HEK293 (cell line): Measurements from ENCODE around the gene PPP1R14B.
A peak's percentile ranks its signal among the peaks of the same experiment; 100 is the strongest.

Experiments
- CTCF ChIA-PET: fragments of 350-600 bp; formaldehyde crosslinking; extraction: SDS; loops from one replicate; lab custom pipeline; 2021; ENCODE audit warnings: antibody characterized with exemption; lab: Yijun Ruan, JAX
- POLR2A ChIA-PET: fragments of 300-600 bp; formaldehyde crosslinking; extraction: SDS; loops from one replicate; lab custom pipeline; 2020; ENCODE audit warnings: antibody characterized with exemption, inconsistent platforms; lab: Yijun Ruan, JAX
- H3K27ac ChIP-seq: fragments of 200-500 bp; sonication (Bioruptor generic); 2 replicates; pipeline ENCODE4 v1.5.1; 2014; ENCODE audit warnings: low read depth, low read length, control low read depth, inconsistent platforms; ENCODE audit errors: extremely low read depth
- H3K36me3 ChIP-seq, 2 experiments: fragments of 200-500 bp in 1 of 2; sonication (Bioruptor generic) in 1 of 2; 1 replicate in 1 of 2; 2 replicates in 1 of 2; pipeline ENCODE4 v1.5.1; 2014 to 2017; ENCODE audit warnings: inconsistent platforms in 2 of 2, low read length in 2 of 2; ENCODE audit not compliant: control insufficient read depth in 2 of 2, insufficient read depth in 1 of 2
- H3K4me1 ChIP-seq: fragments of 200-500 bp; sonication (Bioruptor generic); 2 replicates; pipeline ENCODE4 v1.5.1; 2014; ENCODE audit warnings: mild to moderate bottlenecking, low read length, inconsistent platforms; ENCODE audit not compliant: control insufficient read depth, insufficient read depth
- H3K4me3 ChIP-seq: 2 replicates; pipeline ENCODE4 v1.5.1; 2011; ENCODE audit warnings: low read depth, mild to moderate bottlenecking, control low read depth, low read length, moderate library complexity
- H3K9me3 ChIP-seq: fragments of 200-500 bp; sonication (Bioruptor generic); 2 replicates; pipeline ENCODE4 v1.5.1; 2014; ENCODE audit warnings: low read depth, low read length, inconsistent platforms; ENCODE audit not compliant: control insufficient read depth, insufficient read depth
- EGR2 ChIP-seq: fragments of 450-650 bp; formaldehyde crosslinking; IDR thresholded peaks from 2 replicates; pipeline ENCODE4 v1.5.1; 2016; ENCODE audit warnings: low read depth, missing biosample characterization, missing genetic modification characterization
- ZNF114 ChIP-seq: fragments of 450-650 bp; formaldehyde crosslinking; IDR thresholded peaks from 2 replicates; pipeline ENCODE4 v1.5.0; 2017; ENCODE audit warnings: missing biosample characterization, missing genetic modification characterization
- ZNF121 ChIP-seq: fragments of 450-650 bp; formaldehyde crosslinking; IDR thresholded peaks from 2 replicates; pipeline ENCODE4 v1.5.1; 2016; ENCODE audit warnings: missing biosample characterization, missing genetic modification characterization
- ZNF140 ChIP-seq: fragments of 450-650 bp; formaldehyde crosslinking; IDR thresholded peaks from 2 replicates; pipeline ENCODE4 v1.5.1; 2016; ENCODE audit warnings: missing biosample characterization, missing genetic modification characterization
- ZNF155 ChIP-seq: fragments of 450-650 bp; formaldehyde crosslinking; IDR thresholded peaks from 2 replicates; pipeline ENCODE4 v1.5.1; 2016; ENCODE audit warnings: missing biosample characterization, missing genetic modification characterization
- ZNF501 ChIP-seq: fragments of 450-650 bp; formaldehyde crosslinking; IDR thresholded peaks from 2 replicates; pipeline ENCODE4 v1.5.1; 2016; ENCODE audit warnings: missing biosample characterization, missing genetic modification characterization
- ZNF600 ChIP-seq: fragments of 450-650 bp; formaldehyde crosslinking; IDR thresholded peaks from 2 replicates; pipeline ENCODE4 v1.5.1; 2016; ENCODE audit warnings: missing biosample characterization, missing genetic modification characterization
- TF ChIP-seq, protein P1 (sequence below): fragments of 450-650 bp; formaldehyde crosslinking; IDR thresholded peaks from 2 replicates; pipeline ENCODE4 v1.5.1; 2016; ENCODE audit warnings: missing biosample characterization, missing genetic modification characterization
- TF ChIP-seq, protein P2 (sequence below): fragments of 450-650 bp; formaldehyde crosslinking; IDR thresholded peaks from 2 replicates; pipeline ENCODE4 v1.5.1; 2016; ENCODE audit warnings: missing biosample characterization, missing genetic modification characterization, borderline replicate concordance
- TF ChIP-seq, protein P3 (sequence below): fragments of 450-650 bp; formaldehyde crosslinking; IDR thresholded peaks from 2 replicates; pipeline ENCODE4 v1.5.1; 2016; ENCODE audit warnings: missing biosample characterization, missing genetic modification characterization
- TF ChIP-seq, protein P4 (sequence below): fragments of 450-650 bp; formaldehyde crosslinking; IDR thresholded peaks from 2 replicates; pipeline ENCODE4 v1.5.1; 2016; ENCODE audit warnings: missing biosample characterization, missing genetic modification characterization
- TF ChIP-seq, protein P5 (sequence below): fragments of 450-650 bp; formaldehyde crosslinking; IDR thresholded peaks from 2 replicates; pipeline ENCODE4 v1.5.1; 2016; ENCODE audit warnings: missing biosample characterization, missing genetic modification characterization

Gene PPP1R14B

DNA sequence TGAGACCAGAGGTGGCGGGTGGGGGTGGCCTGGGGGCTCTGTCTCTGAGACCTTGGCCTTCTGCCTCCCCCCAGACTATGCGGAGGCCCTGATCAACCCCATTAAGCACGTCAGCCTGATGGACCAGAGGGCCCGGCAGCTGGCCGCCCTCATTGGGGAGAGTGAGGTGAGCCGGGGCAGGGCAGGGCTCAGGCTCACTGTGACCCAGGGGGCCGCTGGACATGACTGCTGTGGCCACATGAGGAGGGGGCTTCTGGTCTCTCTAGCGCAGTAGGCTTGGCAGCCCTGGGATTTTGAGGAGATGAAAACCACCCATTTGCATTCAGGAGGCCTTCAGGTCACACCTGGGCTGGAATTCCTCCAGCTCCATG, 17.2 kb upstream of the PPP1R14B start:
- CTCF ChIA-PET = interaction anchor here (0.5 to 1.6 kb wide), 3 partner anchors 12 to 59 kb away, joined by 3 to 11 read pairs (median 3); partner anchors contain the start of genes NUDT22 and PLCB3
- no peaks in the 10 kb centered on the region for H3K9me3 ChIP-seq
- TF ChIP-seq, protein P1, sequence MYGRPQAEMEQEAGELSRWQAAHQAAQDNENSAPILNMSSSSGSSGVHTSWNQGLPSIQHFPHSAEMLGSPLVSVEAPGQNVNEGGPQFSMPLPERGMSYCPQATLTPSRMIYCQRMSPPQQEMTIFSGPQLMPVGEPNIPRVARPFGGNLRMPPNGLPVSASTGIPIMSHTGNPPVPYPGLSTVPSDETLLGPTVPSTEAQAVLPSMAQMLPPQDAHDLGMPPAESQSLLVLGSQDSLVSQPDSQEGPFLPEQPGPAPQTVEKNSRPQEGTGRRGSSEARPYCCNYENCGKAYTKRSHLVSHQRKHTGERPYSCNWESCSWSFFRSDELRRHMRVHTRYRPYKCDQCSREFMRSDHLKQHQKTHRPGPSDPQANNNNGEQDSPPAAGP (tag by site-specific recombination) = no peak
- TF ChIP-seq ZNF114 (no peak), ZNF501 (tag by site-specific recombination) (no peak)
- TF ChIP-seq, protein P2, sequence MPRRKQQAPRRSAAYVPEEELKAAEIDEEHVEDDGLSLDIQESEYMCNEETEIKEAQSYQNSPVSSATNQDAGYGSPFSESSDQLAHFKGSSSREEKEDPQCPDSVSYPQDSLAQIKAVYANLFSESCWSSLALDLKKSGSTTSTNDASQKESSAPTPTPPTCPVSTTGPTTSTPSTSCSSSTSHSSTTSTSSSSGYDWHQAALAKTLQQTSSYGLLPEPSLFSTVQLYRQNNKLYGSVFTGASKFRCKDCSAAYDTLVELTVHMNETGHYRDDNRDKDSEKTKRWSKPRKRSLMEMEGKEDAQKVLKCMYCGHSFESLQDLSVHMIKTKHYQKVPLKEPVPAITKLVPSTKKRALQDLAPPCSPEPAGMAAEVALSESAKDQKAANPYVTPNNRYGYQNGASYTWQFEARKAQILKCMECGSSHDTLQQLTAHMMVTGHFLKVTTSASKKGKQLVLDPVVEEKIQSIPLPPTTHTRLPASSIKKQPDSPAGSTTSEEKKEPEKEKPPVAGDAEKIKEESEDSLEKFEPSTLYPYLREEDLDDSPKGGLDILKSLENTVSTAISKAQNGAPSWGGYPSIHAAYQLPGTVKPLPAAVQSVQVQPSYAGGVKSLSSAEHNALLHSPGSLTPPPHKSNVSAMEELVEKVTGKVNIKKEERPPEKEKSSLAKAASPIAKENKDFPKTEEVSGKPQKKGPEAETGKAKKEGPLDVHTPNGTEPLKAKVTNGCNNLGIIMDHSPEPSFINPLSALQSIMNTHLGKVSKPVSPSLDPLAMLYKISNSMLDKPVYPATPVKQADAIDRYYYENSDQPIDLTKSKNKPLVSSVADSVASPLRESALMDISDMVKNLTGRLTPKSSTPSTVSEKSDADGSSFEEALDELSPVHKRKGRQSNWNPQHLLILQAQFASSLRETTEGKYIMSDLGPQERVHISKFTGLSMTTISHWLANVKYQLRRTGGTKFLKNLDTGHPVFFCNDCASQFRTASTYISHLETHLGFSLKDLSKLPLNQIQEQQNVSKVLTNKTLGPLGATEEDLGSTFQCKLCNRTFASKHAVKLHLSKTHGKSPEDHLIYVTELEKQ (tag by site-specific recombination) = no peak
- TF ChIP-seq, all 188 proteins: peak for 0
- H3K4me3 ChIP-seq = no peak overlapping the region
- peaks cover 0 to 72% of the 10 kb centered on the region in 2 experiments; a peak in 1 of 3 replicates for H3K36me3 ChIP-seq
- POLR2A ChIA-PET = interaction anchor here (0.8 to 1.6 kb wide), 4 partner anchors 12 to 850 kb away, joined by 3 to 6 read pairs (median 4); no protein-coding TSS in a partner anchor
- H3K4me1 ChIP-seq = peaks cover 2% of the 10 kb centered on the region; the same call in 1 of the 2 replicates
- no peak overlapping the region for H3K27ac ChIP-seq

DNA sequence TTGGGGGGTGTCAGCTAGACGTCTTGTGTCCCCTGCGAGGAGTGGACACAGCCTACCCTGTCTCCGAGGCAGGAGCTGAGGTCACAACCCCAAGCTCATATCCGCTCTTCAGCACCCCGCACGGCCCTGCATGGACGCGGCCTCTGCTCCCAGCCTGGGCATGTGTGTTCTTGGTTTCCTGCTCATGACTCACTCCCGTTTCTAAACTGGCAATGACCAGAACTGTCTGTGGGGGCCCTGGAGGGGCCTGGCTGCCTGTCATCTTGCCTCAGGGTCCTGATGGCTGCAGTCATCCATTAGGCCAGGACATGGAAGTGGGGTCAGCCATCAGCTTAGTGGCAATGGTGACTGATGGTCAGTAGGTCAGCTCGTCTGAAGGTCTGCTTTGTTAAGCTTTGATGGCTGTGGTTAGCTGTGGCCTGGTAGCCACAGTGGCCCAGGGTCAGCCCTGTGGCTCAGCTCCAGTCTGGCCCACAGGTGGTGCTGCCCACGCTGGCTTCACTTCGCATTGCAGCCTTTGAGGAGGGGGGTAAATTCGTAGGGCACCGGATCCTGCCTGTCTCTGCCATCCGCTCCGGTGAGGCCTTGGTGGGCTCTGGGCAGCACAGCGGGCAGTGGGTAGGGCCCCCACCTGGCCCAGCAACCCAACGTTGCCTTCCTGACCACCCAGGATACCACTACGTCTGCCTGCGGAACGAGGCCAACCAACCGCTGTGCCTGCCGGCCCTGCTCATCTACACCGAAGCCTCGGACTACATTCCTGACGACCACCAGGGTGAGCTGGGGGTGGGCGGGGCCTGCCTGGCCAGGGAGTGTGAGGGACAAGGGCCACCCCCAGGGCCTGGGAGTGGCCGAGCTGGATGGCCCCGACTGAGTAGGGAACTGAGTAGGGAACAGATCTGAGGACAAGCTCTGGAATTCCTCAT, 16.5 kb upstream of the PPP1R14B start:
- no peak for TF ChIP-seq ZNF155 (tag by site-specific recombination)
- TF ChIP-seq, protein P3, sequence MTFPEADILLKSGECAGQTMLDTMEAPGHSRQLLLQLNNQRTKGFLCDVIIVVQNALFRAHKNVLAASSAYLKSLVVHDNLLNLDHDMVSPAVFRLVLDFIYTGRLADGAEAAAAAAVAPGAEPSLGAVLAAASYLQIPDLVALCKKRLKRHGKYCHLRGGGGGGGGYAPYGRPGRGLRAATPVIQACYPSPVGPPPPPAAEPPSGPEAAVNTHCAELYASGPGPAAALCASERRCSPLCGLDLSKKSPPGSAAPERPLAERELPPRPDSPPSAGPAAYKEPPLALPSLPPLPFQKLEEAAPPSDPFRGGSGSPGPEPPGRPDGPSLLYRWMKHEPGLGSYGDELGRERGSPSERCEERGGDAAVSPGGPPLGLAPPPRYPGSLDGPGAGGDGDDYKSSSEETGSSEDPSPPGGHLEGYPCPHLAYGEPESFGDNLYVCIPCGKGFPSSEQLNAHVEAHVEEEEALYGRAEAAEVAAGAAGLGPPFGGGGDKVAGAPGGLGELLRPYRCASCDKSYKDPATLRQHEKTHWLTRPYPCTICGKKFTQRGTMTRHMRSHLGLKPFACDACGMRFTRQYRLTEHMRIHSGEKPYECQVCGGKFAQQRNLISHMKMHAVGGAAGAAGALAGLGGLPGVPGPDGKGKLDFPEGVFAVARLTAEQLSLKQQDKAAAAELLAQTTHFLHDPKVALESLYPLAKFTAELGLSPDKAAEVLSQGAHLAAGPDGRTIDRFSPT = peak; percentile 22; the same call in 1 of the 2 replicates
- TF ChIP-seq ZNF121 (tag by site-specific recombination) = no peak
- TF ChIP-seq ZNF140 (tag by site-specific recombination) = no peak
- TF ChIP-seq, protein P4, sequence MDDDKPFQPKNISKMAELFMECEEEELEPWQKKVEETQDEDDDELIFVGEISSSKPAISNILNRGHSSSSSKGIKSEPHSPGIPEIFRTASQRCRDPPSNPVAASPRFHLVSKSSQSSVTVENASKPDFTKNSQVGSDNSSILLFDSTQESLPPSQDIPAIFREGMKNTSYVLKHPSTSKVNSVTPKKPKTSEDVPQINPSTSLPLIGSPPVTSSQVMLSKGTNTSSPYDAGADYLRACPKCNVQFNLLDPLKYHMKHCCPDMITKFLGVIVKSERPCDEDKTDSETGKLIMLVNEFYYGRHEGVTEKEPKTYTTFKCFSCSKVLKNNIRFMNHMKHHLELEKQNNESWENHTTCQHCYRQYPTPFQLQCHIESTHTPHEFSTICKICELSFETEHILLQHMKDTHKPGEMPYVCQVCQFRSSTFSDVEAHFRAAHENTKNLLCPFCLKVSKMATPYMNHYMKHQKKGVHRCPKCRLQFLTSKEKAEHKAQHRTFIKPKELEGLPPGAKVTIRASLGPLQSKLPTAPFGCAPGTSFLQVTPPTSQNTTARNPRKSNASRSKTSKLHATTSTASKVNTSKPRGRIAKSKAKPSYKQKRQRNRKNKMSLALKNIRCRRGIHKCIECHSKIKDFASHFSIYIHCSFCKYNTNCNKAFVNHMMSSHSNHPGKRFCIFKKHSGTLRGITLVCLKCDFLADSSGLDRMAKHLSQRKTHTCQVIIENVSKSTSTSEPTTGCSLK (tag by site-specific recombination) = no peak
- TF ChIP-seq EGR2 = no peak
- TF ChIP-seq, protein P5, sequence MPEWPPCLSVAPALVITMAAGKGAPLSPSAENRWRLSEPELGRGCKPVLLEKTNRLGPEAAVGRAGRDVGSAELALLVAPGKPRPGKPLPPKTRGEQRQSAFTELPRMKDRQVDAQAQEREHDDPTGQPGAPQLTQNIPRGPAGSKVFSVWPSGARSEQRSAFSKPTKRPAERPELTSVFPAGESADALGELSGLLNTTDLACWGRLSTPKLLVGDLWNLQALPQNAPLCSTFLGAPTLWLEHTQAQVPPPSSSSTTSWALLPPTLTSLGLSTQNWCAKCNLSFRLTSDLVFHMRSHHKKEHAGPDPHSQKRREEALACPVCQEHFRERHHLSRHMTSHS (tag by site-specific recombination) = no peak
- peak; percentile 53; the same call in 1 of the 2 replicates for TF ChIP-seq ZNF600
- Histone ChIP-seq H3K9me3 (no peaks in the 10 kb centered on the region), H3K36me3 (peaks cover 0 to 79% of the 10 kb centered on the region in 2 experiments; a peak in 2 of 3 replicates), H3K4me1 (no peaks in the 10 kb centered on the region; the same call in 1 of the 2 replicates), H3K27ac (no peak overlapping the region), H3K4me3 (no peak overlapping the region)
- CTCF ChIA-PET = interaction anchor here (0.6 kb wide), 1 partner anchor 37 kb away, joined by 3 read pairs; the partner anchor contains the start of gene NUDT22
- POLR2A ChIA-PET = interaction anchor here (0.5 to 1.6 kb wide), 3 partner anchors 20 to 60 kb away, joined by 3 to 6 read pairs (median 3); no protein-coding TSS in a partner anchor
